ENCODE measurements around the gene THAP6.
"Not testable (repeated sequence)": the region's sequence is repeated elsewhere in the genome, so short reads cannot be mapped to it uniquely, and the experiment has no call there.

The THAP6 gene

GRCh38 chr4:75525910-75526309 lies 11.6 kb downstream of the THAP6 start:
- DNase-seq (ENCODE audit: low read depth in 2 of 2): no peak

GRCh38 chr4:75527482-75527881 lies 13.2 kb downstream of the THAP6 start:
- no peak for DNase-seq (ENCODE audit: low read depth in 2 of 2)

- no peak for DNase-seq (ENCODE audit: low read depth in 2 of 2)
Measured at GRCh38 chr4:75530556-75531322, 16.5 kb downstream of the THAP6 start.

GRCh38 chr4:75531536-75532143 lies 17.4 kb downstream of the THAP6 start:
- not testable (repeated sequence) for DNase-seq (ENCODE audit: low read depth in 2 of 2)

- DNase-seq (ENCODE audit: low read depth in 2 of 2): not testable (repeated sequence)
Measured at GRCh38 chr4:75533339-75533887, 19.1 kb downstream of the THAP6 start.

- DNase-seq (ENCODE audit: low read depth in 2 of 2): not testable (repeated sequence)
Measured at GRCh38 chr4:75533926-75534325, 19.7 kb downstream of the THAP6 start.

GRCh38 chr4:75537308-75537707 lies 23.0 kb downstream of the THAP6 start:
- not testable (repeated sequence) for DNase-seq (ENCODE audit: low read depth in 2 of 2)

- DNase-seq (ENCODE audit: low read depth in 2 of 2): no peak
Measured at GRCh38 chr4:75542824-75543223, 28.6 kb downstream of the THAP6 start.

GRCh38 chr4:75544220-75544619 lies 29.9 kb downstream of the THAP6 start:
- DNase-seq (ENCODE audit: low read depth in 2 of 2): not testable (repeated sequence)

- no peak for DNase-seq (ENCODE audit: low read depth in 2 of 2)
Measured at GRCh38 chr4:75544870-75545269, 30.6 kb downstream of the THAP6 start.

GRCh38 chr4:75545526-75545925 lies 31.3 kb downstream of the THAP6 start:
- no peak for DNase-seq (ENCODE audit: low read depth in 2 of 2)

GRCh38 chr4:75547647-75548387 lies 33.5 kb downstream of the THAP6 start:
- DNase-seq (ENCODE audit: low read depth in 2 of 2): no peak

- DNase-seq (ENCODE audit: low read depth in 2 of 2): no peak
Measured at GRCh38 chr4:75549019-75549418, 34.7 kb downstream of the THAP6 start.

GRCh38 chr4:75552452-75552851 lies 38.2 kb downstream of the THAP6 start:
- DNase-seq (ENCODE audit: low read depth in 2 of 2): no peak

- peak in 1 of 2 donors; percentile 7 for DNase-seq (ENCODE audit: low read depth in 2 of 2)
Measured at GRCh38 chr4:75555294-75556164, 41.3 kb downstream of the THAP6 start, which contains the start of gene ODAPH. Gene ODAPH, plus strand, starts transcription at chr4:75556066. Its CDS starts 17 bp downstream, at chr4:75556083.

- DNase-seq (ENCODE audit: low read depth in 2 of 2): no peak
Measured at GRCh38 chr4:75557696-75558095, 43.4 kb downstream of the THAP6 start.

- DNase-seq (ENCODE audit: low read depth in 2 of 2): no peak
Measured at GRCh38 chr4:75561789-75562188, 47.5 kb downstream of the THAP6 start.

GRCh38 chr4:75564023-75564422 lies 49.8 kb downstream of the THAP6 start:
- DNase-seq (ENCODE audit: low read depth in 2 of 2): no peak

GRCh38 chr4:75565481-75565880 lies 51.2 kb downstream of the THAP6 start:
- no peak for DNase-seq (ENCODE audit: low read depth in 2 of 2)

GRCh38 chr4:75566911-75567310 lies 52.6 kb downstream of the THAP6 start:
- DNase-seq (ENCODE audit: low read depth in 2 of 2): no peak

GRCh38 chr4:75567725-75568124 lies 53.5 kb downstream of the THAP6 start:
- DNase-seq (ENCODE audit: low read depth in 2 of 2): no peak

Data from activated CD8-positive, alpha-beta memory T cell treated with anti-CD3 and anti-CD28 coated beads for 4 hours (primary cell).